ENCODE measurements around the gene RB1.
A peak's percentile ranks its signal among the peaks of the same experiment; 100 is the strongest.

The RB1 gene

DNA sequence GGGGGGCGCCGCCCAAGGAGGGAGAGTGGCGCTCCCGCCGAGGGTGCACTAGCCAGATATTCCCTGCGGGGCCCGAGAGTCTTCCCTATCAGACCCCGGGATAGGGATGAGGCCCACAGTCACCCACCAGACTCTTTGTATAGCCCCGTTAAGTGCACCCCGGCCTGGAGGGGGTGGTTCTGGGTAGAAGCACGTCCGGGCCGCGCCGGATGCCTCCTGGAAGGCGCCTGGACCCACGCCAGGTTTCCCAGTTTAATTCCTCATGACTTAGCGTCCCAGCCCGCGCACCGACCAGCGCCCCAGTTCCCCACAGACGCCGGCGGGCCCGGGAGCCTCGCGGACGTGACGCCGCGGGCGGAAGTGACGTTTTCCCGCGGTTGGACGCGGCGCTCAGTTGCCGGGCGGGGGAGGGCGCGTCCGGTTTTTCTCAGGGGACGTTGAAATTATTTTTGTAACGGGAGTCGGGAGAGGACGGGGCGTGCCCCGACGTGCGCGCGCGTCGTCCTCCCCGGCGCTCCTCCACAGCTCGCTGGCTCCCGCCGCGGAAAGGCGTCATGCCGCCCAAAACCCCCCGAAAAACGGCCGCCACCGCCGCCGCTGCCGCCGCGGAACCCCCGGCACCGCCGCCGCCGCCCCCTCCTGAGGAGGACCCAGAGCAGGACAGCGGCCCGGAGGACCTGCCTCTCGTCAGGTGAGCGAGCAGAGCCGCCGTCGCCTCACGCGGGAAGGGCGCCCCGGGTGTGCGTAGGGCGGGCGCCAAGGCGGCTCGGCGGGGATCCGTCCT lies at the start of gene RB1:
Gene RB1, plus strand, starts transcription at position 393 of the 784 bp plus-strand sequence. Its CDS starts 162 bp downstream, at position 555.
- peak within 1 kb of the TSS; percentile 98 for H3K9ac ChIP-seq (ENCODE audit: insufficient read length)
- no peaks in the 10 kb centered on the region for H3K36me3 ChIP-seq (ENCODE audit: insufficient read depth, low read length)
- H3K9me3 ChIP-seq (ENCODE audit: low read depth, low read length): no peaks in the 10 kb centered on the region
- peak within 1 kb of the TSS; percentile 96 for H3K4me3 ChIP-seq
- H3K27ac ChIP-seq: peak within 1 kb of the TSS; percentile 98
- TF ChIP-seq POLR2AphosphoS5 (IDR thresholded peaks at IDR 0.05; ENCODE audit: borderline replicate concordance, low read depth, low read length): peak; percentile 89
- no peak for TF ChIP-seq EZH2 (IDR thresholded peaks at IDR 0.05)
- peak; percentile 13 for TF ChIP-seq FOXP2 (optimal IDR thresholded peaks at IDR 0.05; ENCODE audit: control extremely low read depth, extremely low read length, insufficient read depth)
- peak; percentile 66 for DNase-seq (ENCODE audit: low read depth, low spot score)

DNA sequence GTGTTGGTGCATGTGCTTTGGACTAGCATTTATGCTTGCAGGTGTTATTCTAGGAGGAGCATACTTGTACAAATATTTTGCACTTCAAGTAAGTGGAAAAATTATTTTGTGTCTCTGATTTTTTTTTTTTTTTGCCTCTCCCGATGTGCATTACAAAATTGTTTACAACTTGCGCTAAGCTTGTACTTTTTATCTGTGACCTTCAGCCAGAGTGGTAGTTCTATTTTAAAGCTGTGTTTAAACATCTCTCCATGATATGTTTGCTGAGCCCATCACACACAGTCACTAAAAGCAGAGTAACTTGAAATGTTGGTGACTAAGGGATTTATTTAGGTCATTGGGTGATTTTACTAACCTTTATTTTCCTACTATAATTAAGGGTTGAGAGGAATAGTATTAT lies 49.7 kb upstream of the RB1 start:
- H3K9me3 ChIP-seq (ENCODE audit: low read depth, low read length): no peaks in the 10 kb centered on the region
- no peak for TF ChIP-seq FOXP2 (optimal IDR thresholded peaks at IDR 0.05; ENCODE audit: control extremely low read depth, extremely low read length, insufficient read depth)
- TF ChIP-seq EZH2 (IDR thresholded peaks at IDR 0.05): no peak
- no peak for TF ChIP-seq POLR2AphosphoS5 (IDR thresholded peaks at IDR 0.05; ENCODE audit: borderline replicate concordance, low read depth, low read length)
- H3K4me3 ChIP-seq: no peak overlapping the region
- no peak overlapping the region for H3K27ac ChIP-seq
- no peak for DNase-seq (ENCODE audit: low read depth, low spot score)
- no peak overlapping the region for H3K9ac ChIP-seq (ENCODE audit: insufficient read length)
- peaks cover 48% of the 10 kb centered on the region for H3K36me3 ChIP-seq (ENCODE audit: insufficient read depth, low read length)

DNA sequence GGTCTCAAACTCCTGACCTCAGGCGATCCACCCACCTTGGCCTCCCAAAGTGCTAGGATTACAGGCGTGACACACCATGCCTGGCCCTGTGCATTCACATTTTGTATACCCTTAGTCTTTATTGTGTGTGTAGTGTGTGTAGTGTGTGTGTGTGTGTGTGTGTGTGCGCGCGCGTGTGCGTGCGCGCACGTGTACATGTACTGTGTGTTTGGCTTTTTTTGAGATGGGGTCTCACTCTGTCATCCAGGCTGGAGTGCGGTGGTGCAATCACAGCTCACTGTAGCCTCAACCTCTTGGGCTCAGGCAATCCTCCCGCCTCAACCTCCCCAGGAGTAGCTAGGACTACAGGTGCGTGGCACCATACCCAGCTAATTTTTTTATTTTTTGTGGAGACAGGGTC lies 48.5 kb upstream of the RB1 start:
- no peak for DNase-seq (ENCODE audit: low read depth, low spot score)
- H3K9ac ChIP-seq (ENCODE audit: insufficient read length): no peak overlapping the region
- TF ChIP-seq EZH2 (IDR thresholded peaks at IDR 0.05) (no peak), POLR2AphosphoS5 (IDR thresholded peaks at IDR 0.05; ENCODE audit: borderline replicate concordance, low read depth, low read length) (no peak), FOXP2 (optimal IDR thresholded peaks at IDR 0.05; ENCODE audit: control extremely low read depth, extremely low read length, insufficient read depth) (no peak)
- no peaks in the 10 kb centered on the region for H3K9me3 ChIP-seq (ENCODE audit: low read depth, low read length)
- no peak overlapping the region for H3K4me3 ChIP-seq
- H3K36me3 ChIP-seq (ENCODE audit: insufficient read depth, low read length): peaks cover 56% of the 10 kb centered on the region
- no peak overlapping the region for H3K27ac ChIP-seq

DNA sequence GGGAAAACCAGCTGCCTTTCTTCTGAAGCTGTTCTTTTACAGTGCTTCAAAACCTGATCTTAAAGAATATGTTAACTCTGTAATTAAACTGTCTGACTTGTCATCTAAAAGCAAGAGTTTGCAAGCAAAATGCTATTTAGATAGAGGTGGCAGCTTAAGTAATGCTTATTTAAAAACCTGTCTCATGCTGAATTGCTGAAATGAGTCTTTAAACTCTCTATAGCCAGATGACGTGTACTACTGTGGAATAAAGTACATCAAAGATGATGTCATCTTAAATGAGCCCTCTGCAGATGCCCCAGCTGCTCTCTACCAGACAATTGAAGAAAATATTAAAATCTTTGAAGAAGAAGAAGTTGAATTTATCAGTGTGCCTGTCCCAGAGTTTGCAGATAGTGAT lies 47.6 kb upstream of the RB1 start:
- TF ChIP-seq POLR2AphosphoS5 (IDR thresholded peaks at IDR 0.05; ENCODE audit: borderline replicate concordance, low read depth, low read length) (no peak), FOXP2 (optimal IDR thresholded peaks at IDR 0.05; ENCODE audit: control extremely low read depth, extremely low read length, insufficient read depth) (no peak), EZH2 (IDR thresholded peaks at IDR 0.05) (no peak)
- Histone ChIP-seq H3K27ac (no peak overlapping the region), H3K36me3 (ENCODE audit: insufficient read depth, low read length) (peaks cover 62% of the 10 kb centered on the region), H3K9me3 (ENCODE audit: low read depth, low read length) (no peaks in the 10 kb centered on the region), H3K9ac (ENCODE audit: insufficient read length) (no peak overlapping the region), H3K4me3 (no peak overlapping the region)
- no peak for DNase-seq (ENCODE audit: low read depth, low spot score)

DNA sequence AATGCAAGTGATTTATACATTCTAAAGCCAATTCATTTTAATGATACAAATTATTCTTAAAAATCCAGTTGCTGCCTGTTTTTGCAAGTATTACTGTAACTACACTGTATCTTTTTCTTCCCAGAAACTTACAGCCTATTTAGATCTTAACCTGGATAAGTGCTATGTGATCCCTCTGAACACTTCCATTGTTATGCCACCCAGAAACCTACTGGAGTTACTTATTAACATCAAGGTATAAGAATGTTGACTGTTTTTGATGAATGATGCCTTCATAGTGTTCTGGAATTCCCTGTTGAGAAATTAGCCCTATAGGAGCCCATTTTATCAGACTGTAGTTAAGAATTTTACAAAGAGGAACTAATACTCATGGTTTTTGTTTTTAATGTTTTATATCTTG lies 45.5 kb upstream of the RB1 start:
- no peaks in the 10 kb centered on the region for H3K9me3 ChIP-seq (ENCODE audit: low read depth, low read length)
- H3K4me3 ChIP-seq: no peak overlapping the region
- H3K36me3 ChIP-seq (ENCODE audit: insufficient read depth, low read length): peaks cover 78% of the 10 kb centered on the region
- H3K9ac ChIP-seq (ENCODE audit: insufficient read length): no peak overlapping the region
- TF ChIP-seq FOXP2 (optimal IDR thresholded peaks at IDR 0.05; ENCODE audit: control extremely low read depth, extremely low read length, insufficient read depth): no peak
- TF ChIP-seq EZH2 (IDR thresholded peaks at IDR 0.05): no peak
- TF ChIP-seq POLR2AphosphoS5 (IDR thresholded peaks at IDR 0.05; ENCODE audit: borderline replicate concordance, low read depth, low read length): no peak
- no peak for DNase-seq (ENCODE audit: low read depth, low spot score)
- no peak overlapping the region for H3K27ac ChIP-seq

DNA sequence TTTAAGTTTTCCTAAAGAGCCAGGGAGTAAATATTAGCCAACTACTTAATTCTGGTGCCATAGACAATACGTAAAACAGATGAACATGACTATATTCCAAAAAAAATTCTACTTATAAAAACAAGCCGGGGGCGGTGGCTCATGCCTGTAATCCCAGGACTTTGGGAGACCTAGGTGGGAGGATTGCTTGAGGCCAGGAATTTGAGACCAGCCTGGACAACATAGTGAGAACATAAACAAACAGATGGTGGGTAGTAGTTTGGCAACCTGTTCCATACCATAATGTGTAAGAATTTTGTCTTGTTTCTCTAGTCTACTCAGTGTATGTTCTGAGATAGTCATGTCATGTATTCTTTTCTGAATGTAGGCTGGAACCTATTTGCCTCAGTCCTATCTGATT lies 45.1 kb upstream of the RB1 start:
- TF ChIP-seq POLR2AphosphoS5 (IDR thresholded peaks at IDR 0.05; ENCODE audit: borderline replicate concordance, low read depth, low read length): no peak
- TF ChIP-seq FOXP2 (optimal IDR thresholded peaks at IDR 0.05; ENCODE audit: control extremely low read depth, extremely low read length, insufficient read depth): no peak
- no peak for TF ChIP-seq EZH2 (IDR thresholded peaks at IDR 0.05)
- DNase-seq (ENCODE audit: low read depth, low spot score): no peak
- Histone ChIP-seq H3K9ac (ENCODE audit: insufficient read length) (no peak overlapping the region), H3K9me3 (ENCODE audit: low read depth, low read length) (no peaks in the 10 kb centered on the region), H3K36me3 (ENCODE audit: insufficient read depth, low read length) (peaks cover 82% of the 10 kb centered on the region), H3K27ac (no peak overlapping the region), H3K4me3 (no peak overlapping the region)

DNA sequence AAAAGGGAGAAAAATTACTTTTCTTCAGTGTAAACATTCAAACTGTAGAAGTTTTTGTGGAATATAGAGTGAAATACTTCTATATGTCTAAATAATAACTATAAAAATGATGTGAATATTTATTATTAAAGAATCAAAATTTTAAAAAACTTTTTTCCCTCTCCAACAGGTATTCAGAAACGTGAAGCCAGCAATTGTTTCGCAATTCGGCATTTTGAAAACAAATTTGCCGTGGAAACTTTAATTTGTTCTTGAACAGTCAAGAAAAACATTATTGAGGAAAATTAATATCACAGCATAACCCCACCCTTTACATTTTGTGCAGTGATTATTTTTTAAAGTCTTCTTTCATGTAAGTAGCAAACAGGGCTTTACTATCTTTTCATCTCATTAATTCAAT lies 42.6 kb upstream of the RB1 start:
- peaks cover 63% of the 10 kb centered on the region for H3K36me3 ChIP-seq (ENCODE audit: insufficient read depth, low read length)
- DNase-seq (ENCODE audit: low read depth, low spot score): no peak
- no peak overlapping the region for H3K9ac ChIP-seq (ENCODE audit: insufficient read length)
- TF ChIP-seq EZH2 (IDR thresholded peaks at IDR 0.05) (no peak), POLR2AphosphoS5 (IDR thresholded peaks at IDR 0.05; ENCODE audit: borderline replicate concordance, low read depth, low read length) (no peak), FOXP2 (optimal IDR thresholded peaks at IDR 0.05; ENCODE audit: control extremely low read depth, extremely low read length, insufficient read depth) (no peak)
- H3K4me3 ChIP-seq: no peak overlapping the region
- no peak overlapping the region for H3K27ac ChIP-seq
- H3K9me3 ChIP-seq (ENCODE audit: low read depth, low read length): no peaks in the 10 kb centered on the region

DNA sequence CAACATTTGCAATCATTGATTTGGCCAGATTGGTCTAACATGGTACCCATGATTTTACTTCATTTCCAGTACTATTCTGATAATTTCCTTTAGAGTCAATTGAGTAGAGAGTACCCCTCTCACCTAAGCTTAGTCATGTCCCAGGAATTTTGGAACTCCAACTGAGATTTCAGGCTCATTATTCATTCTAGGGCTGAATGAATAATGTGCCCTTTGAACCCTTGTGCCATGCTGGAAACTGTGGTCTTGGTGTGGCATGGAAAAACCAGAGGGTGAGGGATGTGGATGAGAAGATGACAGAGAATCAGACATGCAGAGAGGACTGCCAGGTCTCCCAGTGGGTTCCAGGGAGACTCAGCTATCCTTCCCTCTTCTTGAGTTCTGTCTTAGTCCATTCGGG lies 40.4 kb upstream of the RB1 start:
- H3K27ac ChIP-seq: no peak overlapping the region
- DNase-seq (ENCODE audit: low read depth, low spot score): no peak
- no peak overlapping the region for H3K9ac ChIP-seq (ENCODE audit: insufficient read length)
- peaks cover 44% of the 10 kb centered on the region for H3K36me3 ChIP-seq (ENCODE audit: insufficient read depth, low read length)
- H3K4me3 ChIP-seq: no peak overlapping the region
- no peaks in the 10 kb centered on the region for H3K9me3 ChIP-seq (ENCODE audit: low read depth, low read length)
- TF ChIP-seq POLR2AphosphoS5 (IDR thresholded peaks at IDR 0.05; ENCODE audit: borderline replicate concordance, low read depth, low read length) (no peak), EZH2 (IDR thresholded peaks at IDR 0.05) (no peak), FOXP2 (optimal IDR thresholded peaks at IDR 0.05; ENCODE audit: control extremely low read depth, extremely low read length, insufficient read depth) (no peak)

Measured in SK-N-MC (cell line).